GM04503 (cell line): ENCODE results near the gene PDXP.
A peak's percentile ranks its signal among the peaks of the same experiment; 100 is the strongest.
"Not testable (repeated sequence)": the region's sequence is repeated elsewhere in the genome, so short reads cannot be mapped to it uniquely, and the experiment has no call there.

Source experiments
- DNase-seq: peaks from one replicate; pipeline ENCODE4 v3.0.0-alpha.2; 2012; ENCODE audit warnings: low read depth

The PDXP gene

DNA sequence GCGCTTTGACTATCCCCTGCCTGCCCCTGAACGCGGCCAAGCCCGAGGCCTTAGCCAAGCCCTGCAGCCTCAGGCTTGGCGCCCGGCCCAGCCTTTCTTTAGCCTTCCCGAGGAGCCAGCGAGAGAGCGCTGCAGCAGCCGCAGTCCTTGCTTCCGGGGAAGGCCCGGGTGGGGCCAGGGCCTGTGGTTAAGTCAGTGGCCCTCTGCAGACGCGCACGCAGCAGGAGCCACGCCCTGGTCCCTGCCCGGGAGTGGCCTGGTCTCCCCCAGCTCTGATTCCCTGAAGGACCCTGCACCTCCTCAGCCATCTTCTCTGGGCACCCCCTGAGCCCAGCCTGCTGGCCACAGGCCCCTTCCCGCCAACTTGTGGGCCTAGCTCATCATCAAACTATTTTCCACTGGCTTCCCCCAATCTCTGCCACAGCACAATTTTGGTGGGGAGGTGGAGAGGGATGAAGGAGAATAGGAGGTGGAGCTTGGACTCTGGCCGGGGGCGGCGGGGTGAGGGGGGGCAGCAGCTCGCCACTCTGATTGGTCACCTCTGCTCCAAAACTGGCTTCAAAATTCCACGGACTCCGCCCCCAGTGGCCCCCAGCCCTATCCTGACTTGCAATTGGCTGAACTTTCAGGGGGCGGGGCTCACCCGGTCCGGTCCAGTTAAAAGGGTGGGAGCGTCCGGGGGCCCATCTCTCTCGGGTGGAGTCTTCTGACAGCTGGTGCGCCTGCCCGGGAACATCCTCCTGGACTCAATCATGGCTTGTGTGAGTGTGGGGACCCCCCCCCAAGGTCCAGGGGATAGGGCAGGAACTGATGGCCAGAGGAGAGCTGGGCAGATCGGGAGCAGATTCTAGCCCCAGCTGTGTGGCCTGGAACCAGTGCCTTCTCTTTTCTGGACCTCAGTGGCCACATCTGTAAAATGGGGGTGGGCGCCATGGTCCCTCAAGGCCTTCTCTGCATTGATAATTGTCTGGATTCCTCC is 16.7 kb downstream of the PDXP start, which contains the start of gene LGALS1:
Gene LGALS1, plus strand, starts transcription at position 686 of the 979 bp plus-strand sequence. Its CDS starts 67 bp downstream, at position 753.
- peak; percentile 86 for DNase-seq

DNA sequence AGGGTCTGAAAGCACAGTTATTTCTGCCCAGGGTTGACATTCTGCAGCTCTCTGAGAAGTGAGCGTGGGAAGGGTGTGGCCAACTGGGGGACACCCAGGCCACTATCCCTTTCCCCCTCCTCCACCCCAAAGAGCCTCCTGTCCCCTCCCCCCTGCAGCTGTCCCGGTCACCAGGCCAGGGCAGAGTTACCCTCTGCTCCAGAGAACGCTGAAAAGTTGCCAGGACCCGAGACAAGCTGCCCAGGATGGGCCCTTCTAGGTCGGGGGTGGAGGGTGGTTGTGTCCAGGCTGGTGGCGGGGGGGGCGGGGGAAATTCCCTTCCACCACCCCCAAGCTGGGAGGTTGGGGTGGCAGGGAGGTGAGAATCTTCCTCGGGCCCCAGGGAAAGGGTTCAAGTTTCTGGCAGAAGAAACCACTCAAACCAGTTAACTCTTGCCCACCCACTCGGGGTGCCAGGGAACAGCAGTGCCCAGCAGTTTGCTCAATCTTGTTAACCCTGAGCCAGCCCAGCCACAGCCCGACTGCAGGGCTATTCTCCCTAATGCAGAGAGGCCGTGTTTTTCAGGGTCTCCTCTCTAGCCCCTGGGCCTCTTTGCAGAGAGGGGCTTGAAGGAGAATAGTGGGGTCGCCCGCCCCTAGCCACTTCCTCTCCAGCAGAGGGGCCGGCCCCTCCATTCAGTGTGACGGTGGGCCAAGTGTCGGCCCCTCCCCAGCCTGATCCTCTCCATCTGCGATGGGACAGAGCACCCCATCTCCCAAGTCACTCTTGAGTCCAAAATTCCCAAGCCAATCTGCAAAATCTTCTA is 17.6 kb downstream of the PDXP start:
- DNase-seq = no peak

DNA sequence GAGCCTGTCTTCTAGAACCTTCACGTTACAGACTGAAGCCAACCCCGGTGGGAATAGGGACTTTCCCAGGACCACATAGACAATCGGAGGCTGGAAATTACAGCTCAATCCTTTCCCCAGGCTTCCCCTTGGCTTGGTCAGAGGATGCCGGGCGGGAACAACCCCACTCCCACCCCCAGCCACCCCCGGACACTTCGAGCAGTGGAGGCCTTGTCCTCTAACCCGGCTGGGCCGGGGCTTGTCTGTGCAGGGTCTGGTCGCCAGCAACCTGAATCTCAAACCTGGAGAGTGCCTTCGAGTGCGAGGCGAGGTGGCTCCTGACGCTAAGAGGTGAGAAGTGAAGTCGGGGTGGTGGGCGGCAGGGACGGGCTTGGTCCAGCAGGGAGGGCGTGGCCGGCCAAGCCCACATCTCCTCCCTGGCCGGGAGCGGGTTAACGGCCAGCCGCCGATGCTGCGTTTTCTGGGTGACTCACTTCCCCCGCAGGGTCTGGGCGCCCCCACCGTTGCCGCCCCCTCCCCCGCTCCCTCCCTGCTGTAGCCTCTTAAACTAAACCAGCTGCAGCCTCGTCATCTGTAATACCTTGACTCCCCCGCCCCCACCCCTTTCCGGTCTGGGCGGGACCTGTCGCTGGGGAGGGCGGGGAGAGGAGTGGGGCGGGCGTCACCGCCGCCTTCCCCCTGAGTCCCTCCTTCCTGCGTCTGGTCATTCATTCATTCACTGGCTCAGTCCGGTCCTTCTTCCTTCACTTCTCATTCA is 18.4 kb downstream of the PDXP start:
- DNase-seq = peak; percentile 83

GRCh38 chr22:37677493-37677974 is 19.0 kb downstream of the PDXP start:
- DNase-seq = no peak

DNA sequence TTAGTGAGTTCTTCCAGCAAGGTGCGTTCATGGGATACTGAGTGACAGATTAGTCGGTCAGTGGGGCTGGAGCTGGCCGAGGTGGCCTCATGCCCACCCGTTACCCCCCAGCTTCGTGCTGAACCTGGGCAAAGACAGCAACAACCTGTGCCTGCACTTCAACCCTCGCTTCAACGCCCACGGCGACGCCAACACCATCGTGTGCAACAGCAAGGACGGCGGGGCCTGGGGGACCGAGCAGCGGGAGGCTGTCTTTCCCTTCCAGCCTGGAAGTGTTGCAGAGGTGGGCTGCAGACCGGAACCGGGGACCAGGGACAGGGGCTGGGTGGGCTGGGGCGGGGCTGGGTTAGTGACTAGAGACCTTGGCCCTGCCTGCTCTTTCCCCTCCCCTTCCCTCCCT is 19.8 kb downstream of the PDXP start:
- no peak for DNase-seq

DNA sequence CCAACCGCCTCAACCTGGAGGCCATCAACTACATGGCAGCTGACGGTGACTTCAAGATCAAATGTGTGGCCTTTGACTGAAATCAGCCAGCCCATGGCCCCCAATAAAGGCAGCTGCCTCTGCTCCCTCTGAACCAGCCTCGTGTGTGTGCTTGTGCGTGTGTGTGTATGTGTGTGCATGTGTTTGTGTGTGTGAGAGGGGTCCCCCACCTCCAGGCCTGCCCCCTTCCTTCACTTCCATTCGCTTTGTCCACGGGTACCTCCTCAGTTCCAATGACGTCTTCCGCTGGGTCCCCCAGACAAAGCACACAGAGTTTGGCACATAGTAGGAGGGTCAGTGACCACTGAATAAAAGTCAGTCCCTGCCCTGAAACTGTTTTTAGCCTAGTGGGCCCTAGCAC is 21.1 kb downstream of the PDXP start:
- DNase-seq = no peak

DNA sequence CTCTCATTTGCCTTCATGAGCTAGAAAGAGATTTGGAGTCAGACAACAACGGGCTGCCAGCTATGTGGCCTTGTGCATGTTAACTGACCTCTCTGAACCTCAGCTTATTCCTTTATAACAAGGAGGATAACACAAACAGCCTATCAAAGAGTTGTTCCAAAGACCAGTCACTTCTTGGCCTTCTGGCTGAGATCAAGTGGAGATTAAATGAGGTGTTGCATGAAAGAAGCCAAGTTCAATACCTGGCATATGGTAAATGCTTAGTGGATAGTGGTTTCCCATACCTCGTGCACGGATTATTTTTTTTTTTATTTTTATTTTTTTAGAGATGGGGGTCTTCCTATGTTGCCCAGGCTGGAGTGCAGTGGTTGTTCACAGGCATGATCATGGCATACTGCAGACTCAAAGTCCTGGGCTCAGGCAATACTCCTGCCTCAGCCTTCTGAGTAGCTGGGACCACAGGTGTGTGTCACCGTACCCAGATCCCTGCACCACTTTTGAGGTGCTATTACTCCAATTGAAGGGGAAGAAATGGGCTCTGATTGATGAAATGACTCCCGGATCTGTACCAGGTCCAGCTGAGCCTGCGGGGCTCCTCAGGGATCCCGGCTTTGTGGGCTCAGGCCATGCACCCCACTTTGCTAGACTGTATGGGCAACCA is 21.8 kb downstream of the PDXP start:
- no peak for DNase-seq

- no peak for DNase-seq
Observed at GRCh38 chr22:37681001-37681424, 22.5 kb downstream of the PDXP start.

DNA sequence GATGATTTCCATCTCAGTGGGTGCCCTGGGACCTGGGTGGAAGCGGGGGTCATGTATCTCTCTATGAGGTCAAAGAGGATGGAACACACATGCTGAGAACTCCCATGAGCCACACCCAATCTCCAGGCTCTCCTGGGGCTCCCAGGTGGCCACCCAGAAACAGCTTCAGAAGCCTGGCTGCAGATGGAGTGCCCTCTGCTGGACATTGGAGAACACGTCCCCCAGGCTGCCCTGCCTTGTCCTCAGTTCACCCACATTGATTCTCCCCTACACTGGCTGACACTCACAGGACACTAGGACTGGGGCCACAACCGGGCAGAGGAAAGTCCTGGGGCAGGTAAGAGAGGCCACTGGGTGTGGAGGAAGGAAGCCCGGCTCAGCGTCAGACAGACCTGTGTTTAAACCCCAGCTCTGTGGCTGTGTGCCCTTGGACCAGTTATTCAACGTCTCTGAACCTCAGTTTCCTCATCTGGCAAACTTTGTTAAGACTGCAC is 23.1 kb downstream of the PDXP start:
- no peak for DNase-seq

DNA sequence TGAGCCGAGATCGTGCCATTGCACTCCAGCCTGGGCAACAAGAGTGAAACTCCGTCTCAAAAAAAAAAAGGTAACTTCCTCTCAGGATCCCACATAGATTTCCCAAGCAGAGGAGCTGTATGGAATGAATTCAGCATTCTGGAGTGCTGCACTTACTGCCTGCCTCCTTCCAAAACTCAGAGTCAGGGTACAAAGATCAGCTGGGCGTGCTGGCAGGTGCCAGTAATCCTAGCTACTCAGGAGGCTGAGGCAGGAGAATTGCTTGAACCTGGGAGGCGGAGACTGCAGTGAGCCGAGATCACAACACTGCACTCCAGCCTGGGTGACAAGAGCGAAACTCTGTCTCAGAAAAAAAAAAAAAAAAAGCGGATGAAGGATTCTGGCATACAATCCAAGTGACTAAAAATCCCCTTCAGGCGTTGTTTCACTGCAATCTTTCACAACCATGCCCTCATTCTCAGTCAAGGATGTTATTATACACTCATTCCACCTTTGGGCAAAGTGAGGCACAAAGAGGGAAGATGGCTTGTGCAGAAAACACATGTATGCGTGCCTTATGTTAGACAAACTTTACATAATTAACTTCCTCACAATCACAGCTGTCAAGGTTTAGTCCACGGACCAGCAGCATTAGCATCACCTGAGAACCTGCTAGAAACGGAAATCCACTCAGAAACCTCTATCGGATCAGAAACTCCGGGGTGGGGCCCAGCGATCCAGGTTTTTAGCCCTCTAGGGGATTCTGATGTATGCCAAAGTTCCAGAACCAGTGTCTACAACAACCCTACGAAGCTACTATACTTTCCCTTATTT is 26.5 kb downstream of the PDXP start:
- no peak for DNase-seq

DNA sequence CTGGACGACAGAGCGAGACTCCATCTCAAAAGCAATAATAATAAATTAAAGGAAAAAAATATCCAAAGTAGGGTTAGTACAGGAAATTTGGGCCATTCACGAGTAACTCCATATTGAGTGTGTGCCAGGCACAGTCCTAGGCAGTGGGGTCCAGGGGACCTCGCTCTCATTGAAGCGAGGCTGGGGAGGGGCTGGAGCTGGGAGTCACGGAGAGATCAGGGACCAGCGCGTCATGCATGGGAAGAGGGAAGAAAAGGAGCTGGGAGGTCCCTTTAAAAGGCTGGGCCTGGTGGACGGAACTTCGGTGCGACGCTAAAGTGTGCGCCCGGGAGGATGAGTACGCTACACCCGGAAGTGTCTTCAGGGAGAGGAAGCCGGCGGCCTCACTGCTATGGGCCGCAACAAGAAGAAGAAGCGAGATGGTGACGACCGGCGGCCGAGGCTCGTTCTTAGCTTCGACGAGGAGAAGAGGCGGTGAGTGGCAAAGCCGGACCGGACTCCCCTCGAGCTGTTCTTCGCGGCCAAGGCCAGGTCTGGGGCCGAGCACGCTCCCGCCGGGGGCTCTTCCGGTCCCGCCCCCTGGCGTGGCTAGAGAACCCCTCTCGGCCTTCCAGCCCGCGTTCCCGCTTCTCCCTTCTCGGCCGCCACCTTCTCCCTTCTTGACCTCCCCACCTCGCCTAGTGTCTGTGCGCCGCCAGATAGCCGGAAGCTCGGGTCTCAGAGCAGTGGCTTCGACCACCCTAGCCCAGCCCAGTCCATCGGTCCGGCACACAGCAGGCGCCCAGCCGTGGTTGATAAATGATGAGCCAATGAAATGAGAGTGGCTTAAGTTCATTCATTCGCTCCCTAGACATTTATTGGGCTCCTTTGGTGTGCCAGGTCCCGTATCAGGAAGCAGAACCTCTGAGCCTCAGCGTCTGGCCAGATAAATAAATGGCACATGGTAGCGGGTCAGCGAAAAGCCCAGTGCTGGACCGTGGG is 27.8 kb downstream of the PDXP start, which contains the start of gene NOL12:
Gene NOL12, plus strand, starts transcription at position 342 of the 981 bp plus-strand sequence. Its CDS starts 50 bp downstream, at position 392.
- peak; percentile 63 for DNase-seq

DNA sequence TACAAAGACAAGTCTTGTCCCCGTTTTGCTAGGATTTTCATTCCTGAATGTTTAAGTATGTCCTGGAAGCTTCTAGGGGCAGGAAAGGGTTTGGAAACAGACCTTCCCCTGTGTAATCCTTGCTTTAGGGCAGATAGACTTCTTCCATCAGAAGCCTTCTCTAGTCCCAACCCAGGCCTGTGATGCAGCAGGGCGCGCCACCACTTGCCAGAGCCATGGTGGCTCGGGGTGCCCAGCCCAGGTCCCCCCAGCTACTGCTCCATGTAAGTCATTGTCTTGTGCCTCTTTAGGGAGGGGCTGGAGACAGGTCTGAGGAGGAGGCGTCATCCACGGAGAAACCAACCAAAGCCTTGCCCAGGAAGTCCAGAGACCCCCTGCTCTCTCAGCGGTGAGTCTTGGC is 31.9 kb downstream of the PDXP start:
- no peak for DNase-seq

DNA sequence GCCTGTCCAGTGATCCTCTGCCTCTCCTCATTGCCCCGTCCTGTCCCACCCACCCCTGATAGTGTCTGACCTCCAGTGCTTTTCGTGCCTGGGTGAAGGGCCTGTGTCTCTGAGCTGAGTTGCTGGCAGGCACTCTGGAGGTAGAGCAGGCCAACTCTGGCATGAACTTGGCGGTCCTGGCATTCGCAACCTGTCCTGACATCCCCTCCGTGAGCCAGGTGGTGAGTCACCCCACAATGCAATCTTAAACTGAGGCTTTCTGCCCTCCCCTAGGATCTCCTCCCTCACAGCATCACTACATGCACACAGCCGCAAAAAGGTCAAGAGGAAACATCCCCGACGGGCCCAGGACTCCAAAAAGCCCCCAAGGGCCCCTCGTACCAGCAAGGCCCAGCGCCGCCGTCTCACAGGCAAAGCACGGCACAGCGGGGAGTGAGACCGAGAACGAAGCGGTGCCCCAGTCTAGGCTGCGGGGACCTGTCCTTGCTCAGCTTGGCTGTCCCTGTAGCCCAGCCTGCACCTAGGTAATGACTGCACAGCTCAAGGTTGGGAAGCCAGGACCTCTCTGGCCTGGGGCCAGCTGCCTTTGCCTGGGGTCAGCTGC is 32.5 kb downstream of the PDXP start:
- DNase-seq = no peak

- no peak for DNase-seq
Observed at GRCh38 chr22:37692627-37693285, 34.2 kb downstream of the PDXP start.

GRCh38 chr22:37694131-37694530 is 35.6 kb downstream of the PDXP start:
- DNase-seq = not testable (repeated sequence)

DNA sequence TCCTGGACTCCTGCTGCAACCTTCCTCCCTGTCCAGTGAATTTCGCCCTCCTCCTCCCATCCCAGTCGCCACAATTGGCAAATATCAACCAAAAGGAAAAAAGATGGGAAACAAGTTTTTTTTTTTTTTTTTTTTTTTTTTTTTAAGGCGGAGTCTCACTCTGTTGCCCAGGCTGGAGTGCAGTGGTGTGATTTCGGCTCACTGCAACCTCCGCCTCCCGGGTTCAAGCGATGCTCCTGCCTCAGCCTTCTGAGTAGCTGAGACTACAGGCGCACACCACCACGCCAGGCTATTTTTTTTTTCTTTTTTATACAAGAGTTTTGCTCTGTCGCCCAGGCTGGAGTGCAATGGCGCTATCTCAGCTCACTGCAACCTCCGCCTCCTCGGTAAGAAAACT is 37.7 kb downstream of the PDXP start:
- not testable (repeated sequence) for DNase-seq

DNA sequence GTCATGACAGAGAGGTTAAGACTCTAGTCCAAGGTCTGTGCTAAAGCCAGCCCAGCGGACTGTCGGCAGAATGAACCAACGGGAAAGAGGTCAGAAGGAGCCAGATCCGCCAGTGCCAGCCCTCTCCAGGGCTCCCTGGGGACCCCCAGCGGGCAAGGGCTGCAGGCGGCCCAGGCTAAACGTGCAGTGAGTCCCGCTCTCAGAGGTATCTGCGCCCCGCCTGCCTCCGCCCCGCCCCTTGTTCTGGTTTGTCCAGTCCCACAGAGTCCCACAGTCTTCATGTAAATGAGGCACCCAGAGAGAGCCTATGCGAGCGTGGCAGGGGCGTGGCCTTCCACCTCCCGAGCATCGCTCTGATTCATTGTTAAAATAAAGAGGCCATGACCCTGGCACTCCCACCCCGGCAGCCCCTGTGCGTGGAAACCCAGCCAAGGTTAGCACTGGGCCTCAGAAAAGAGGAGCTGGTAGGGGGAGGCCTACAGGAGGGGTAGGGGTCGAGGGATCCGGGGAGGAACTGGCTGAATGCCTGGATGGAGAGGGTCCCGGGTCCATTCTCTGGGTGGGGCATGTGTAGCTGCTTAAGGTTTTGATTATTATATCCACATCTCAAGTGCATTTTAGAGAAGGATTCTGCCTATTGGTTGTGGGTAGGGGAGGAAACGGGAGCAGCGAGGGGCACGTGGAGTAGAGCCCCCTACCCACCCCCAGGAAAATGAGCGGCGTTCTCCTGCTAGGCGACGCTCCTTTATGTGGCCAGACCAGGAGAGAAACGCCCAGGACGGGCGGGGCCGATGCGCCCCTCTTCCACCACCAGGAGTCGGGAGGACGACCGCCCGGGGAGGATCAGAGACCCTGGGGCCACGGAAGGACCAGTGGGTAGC is 38.4 kb downstream of the PDXP start, which contains the start of gene TRIOBP:
Gene TRIOBP, plus strand, starts transcription at position 392 of the 881 bp plus-strand sequence. CDS start 4,318 bp downstream, outside the sequence.
- DNase-seq = peak; percentile 78
